WTC11 (cell line): ENCODE measurements around the gene GNAL.

ENCODE experiments used
- ATF2 ChIP-seq: sonication (generic); formaldehyde crosslinking; IDR thresholded peaks from 2 replicates; pipeline ENCODE4 v1.8.1; 2022; ENCODE audit warnings: low read depth, missing genetic modification reagents, borderline replicate concordance
- CTCF ChIP-seq: fragments of 200-600 bp; IDR thresholded peaks from 2 replicates; pipeline ENCODE4 v1.8.0; 2022; ENCODE audit warnings: antibody characterized with exemption
- FOXP4 ChIP-seq: sonication (generic); formaldehyde crosslinking; IDR thresholded peaks from 2 replicates; pipeline ENCODE4 v1.8.0; 2022; ENCODE audit warnings: mild to moderate bottlenecking, missing genetic modification reagents
- SP1 ChIP-seq: sonication (generic); formaldehyde crosslinking; conservative IDR thresholded peaks from 2 replicates; pipeline ENCODE4 v1.8.1; 2022; ENCODE audit warnings: missing genetic modification reagents
- ZNF121 ChIP-seq: sonication (generic); formaldehyde crosslinking; IDR thresholded peaks from 2 replicates; pipeline ENCODE4 v1.8.0; 2023; ENCODE audit warnings: missing genetic modification reagents

- TF ChIP-seq SP1 (CRISPR knock-in tag) = no peak
- TF ChIP-seq CTCF = no peak
- no peak for TF ChIP-seq ATF2 (CRISPR knock-in tag)
- no peak for TF ChIP-seq ZNF121 (CRISPR knock-in tag)
- TF ChIP-seq FOXP4 = no peak
Observed at GRCh38 chr18:11802158-11802557, 113.1 kb downstream of the GNAL start.
